Loucy (cell line): Measurements from ENCODE around the gene KLHDC4.

ENCODE experiments used
- CTCF ChIP-seq: fragments of 200-600 bp; sonication (generic); conservative IDR thresholded peaks from 2 replicates; pipeline ENCODE4 v1.5.1; 2014; ENCODE audit warnings: mild to moderate bottlenecking, antibody characterized with exemption, low read length
- EZH2phosphoT487 ChIP-seq: fragments of 200-600 bp; IDR thresholded peaks from 2 replicates; pipeline ENCODE4 v1.6.1; 2018; ENCODE audit warnings: antibody characterized with exemption, mild to moderate bottlenecking, moderate library complexity, borderline replicate concordance

- TF ChIP-seq CTCF (no peak), EZH2phosphoT487 (no peak)
Measured at GRCh38 chr16:87693827-87694226, 72.0 kb downstream of the KLHDC4 start.
